ENCODE measurements around the gene SOD2. TPM values are rescaled to one million over a fixed set of nuclear protein-coding genes. Genes with fewer than 3 reads are reported as not detected.
A peak's percentile ranks its signal among the peaks of the same experiment; 100 is the strongest.
"Not testable (repeated sequence)": the region's sequence is repeated elsewhere in the genome, so short reads cannot be mapped to it uniquely, and the experiment has no call there.

The SOD2 gene
- total RNA-seq, 2 donors from 2014 or later: 138 to 1,181 TPM

GRCh38 chr6:159716247-159717096, 23.4 kb upstream of the SOD2 start:
- Histone ChIP-seq H3K27ac (peak overlapping the region; percentile 40 to 61), H3K27me3 (replicated peaks; ENCODE audit: insufficient read depth) (no peaks in the 10 kb centered on the region), H3K4me1 (ENCODE audit: control insufficient read depth in 1 of 2, low read depth in 2 of 2) (peaks cover 14 to 38% of the 10 kb centered on the region in 2 donors), H3K36me3 (no peaks in the 10 kb centered on the region), H3K9me3 (no peaks in the 10 kb centered on the region), H3K4me3 (peak overlapping the region; percentile 5)
- TF ChIP-seq, protein P1, sequence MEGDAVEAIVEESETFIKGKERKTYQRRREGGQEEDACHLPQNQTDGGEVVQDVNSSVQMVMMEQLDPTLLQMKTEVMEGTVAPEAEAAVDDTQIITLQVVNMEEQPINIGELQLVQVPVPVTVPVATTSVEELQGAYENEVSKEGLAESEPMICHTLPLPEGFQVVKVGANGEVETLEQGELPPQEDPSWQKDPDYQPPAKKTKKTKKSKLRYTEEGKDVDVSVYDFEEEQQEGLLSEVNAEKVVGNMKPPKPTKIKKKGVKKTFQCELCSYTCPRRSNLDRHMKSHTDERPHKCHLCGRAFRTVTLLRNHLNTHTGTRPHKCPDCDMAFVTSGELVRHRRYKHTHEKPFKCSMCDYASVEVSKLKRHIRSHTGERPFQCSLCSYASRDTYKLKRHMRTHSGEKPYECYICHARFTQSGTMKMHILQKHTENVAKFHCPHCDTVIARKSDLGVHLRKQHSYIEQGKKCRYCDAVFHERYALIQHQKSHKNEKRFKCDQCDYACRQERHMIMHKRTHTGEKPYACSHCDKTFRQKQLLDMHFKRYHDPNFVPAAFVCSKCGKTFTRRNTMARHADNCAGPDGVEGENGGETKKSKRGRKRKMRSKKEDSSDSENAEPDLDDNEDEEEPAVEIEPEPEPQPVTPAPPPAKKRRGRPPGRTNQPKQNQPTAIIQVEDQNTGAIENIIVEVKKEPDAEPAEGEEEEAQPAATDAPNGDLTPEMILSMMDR (IDR thresholded peaks at IDR 0.05): no peak
- ATAC-seq (ENCODE audit: insufficient number of reproducible peaks, low FRiP score, low read depth) (peak; percentile 99), DNase-seq (ENCODE audit: low spot score) (peak; percentile 43)

- H3K36me3 ChIP-seq: no peaks in the 10 kb centered on the region
- H3K27me3 ChIP-seq (replicated peaks; ENCODE audit: insufficient read depth): no peaks in the 10 kb centered on the region
- TF ChIP-seq, protein P1 (IDR thresholded peaks at IDR 0.05): no peak
- H3K4me1 ChIP-seq (ENCODE audit: control insufficient read depth in 1 of 2, low read depth in 2 of 2): peaks cover 14 to 38% of the 10 kb centered on the region in 2 donors
- no peak for DNase-seq (ENCODE audit: low spot score)
- H3K27ac ChIP-seq: peak overlapping the region; percentile 40 to 61
- no peak overlapping the region for H3K4me3 ChIP-seq
- no peak for ATAC-seq (ENCODE audit: insufficient number of reproducible peaks, low FRiP score, low read depth)
- no peaks in the 10 kb centered on the region for H3K9me3 ChIP-seq
These were observed 22.6 kb upstream of the SOD2 start for GRCh38 chr6:159715605-159716004.

DNA sequence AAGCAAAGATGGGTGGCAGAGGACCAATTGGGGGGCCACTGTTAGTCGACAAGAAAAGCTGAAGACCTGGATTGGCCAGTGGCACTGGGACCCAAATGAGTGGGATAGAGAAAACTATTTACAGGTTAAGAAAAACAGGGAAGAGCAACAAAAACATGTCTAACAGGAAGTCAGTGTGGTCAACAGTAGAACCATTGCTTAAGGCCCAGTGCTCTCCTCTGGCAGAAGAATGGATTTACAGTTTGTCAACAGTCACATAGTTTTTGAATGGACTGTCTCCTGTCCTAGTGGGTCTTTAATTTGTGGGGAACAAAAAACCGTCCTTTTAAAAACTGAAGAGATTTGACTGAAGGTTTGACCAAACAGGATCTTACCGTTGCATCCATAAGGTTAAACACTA, 22.1 kb upstream of the SOD2 start:
- DNase-seq (ENCODE audit: low spot score) (no peak), ATAC-seq (ENCODE audit: insufficient number of reproducible peaks, low FRiP score, low read depth) (no peak)
- no peaks in the 10 kb centered on the region for H3K9me3 ChIP-seq
- TF ChIP-seq, protein P1 (IDR thresholded peaks at IDR 0.05): no peak
- H3K4me3 ChIP-seq: no peak overlapping the region
- H3K36me3 ChIP-seq: no peaks in the 10 kb centered on the region
- no peaks in the 10 kb centered on the region for H3K27me3 ChIP-seq (replicated peaks; ENCODE audit: insufficient read depth)
- no peak overlapping the region for H3K27ac ChIP-seq
- H3K4me1 ChIP-seq (ENCODE audit: control insufficient read depth in 1 of 2, low read depth in 2 of 2): peaks cover 14 to 38% of the 10 kb centered on the region in 2 donors

DNA sequence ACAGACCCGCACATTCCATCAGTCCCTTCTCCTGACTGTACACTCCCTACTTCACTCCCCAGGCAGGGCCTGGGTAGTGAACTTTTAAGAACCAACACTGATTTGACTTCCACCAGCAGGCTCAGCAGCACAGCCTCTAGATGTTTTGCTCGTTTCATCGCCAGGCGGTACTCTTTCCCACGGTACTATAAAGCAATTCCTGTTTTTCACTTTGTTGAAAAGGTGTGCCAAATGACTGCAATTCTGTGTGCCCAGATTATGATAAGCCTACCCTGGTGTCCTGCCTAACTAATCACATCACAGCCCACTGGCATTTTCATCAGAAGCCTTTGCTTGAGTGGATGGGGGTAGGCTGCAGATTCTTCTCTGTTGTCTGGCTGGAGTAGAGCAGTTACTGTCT, 21.4 kb upstream of the SOD2 start:
- no peaks in the 10 kb centered on the region for H3K36me3 ChIP-seq
- no peak overlapping the region for H3K27ac ChIP-seq
- peaks cover 14 to 38% of the 10 kb centered on the region in 2 donors for H3K4me1 ChIP-seq (ENCODE audit: control insufficient read depth in 1 of 2, low read depth in 2 of 2)
- DNase-seq (ENCODE audit: low spot score) (no peak), ATAC-seq (ENCODE audit: insufficient number of reproducible peaks, low FRiP score, low read depth) (no peak)
- TF ChIP-seq, protein P1 (IDR thresholded peaks at IDR 0.05): no peak
- H3K4me3 ChIP-seq: no peak overlapping the region
- no peaks in the 10 kb centered on the region for H3K27me3 ChIP-seq (replicated peaks; ENCODE audit: insufficient read depth)
- H3K9me3 ChIP-seq: no peaks in the 10 kb centered on the region

DNA sequence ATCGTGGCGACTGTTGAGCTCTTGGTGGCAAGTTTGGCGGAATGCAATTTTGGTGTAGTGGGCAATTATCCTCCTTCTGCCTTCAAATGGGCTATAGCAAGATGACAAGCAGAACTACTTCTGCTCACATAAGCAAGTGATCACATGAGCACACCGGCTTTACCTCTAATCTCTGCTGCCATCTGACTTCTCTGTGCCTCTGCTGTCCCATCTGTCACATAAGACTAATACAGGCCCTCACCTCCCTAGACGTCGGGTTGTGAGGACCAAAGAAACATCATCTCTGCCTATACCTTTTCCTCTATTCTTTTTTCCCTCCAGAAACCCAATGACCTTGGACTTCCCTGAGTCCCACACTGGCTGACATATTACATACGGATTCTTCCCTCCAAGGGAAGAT, 20.9 kb upstream of the SOD2 start:
- H3K9me3 ChIP-seq: no peaks in the 10 kb centered on the region
- no peaks in the 10 kb centered on the region for H3K27me3 ChIP-seq (replicated peaks; ENCODE audit: insufficient read depth)

DNA sequence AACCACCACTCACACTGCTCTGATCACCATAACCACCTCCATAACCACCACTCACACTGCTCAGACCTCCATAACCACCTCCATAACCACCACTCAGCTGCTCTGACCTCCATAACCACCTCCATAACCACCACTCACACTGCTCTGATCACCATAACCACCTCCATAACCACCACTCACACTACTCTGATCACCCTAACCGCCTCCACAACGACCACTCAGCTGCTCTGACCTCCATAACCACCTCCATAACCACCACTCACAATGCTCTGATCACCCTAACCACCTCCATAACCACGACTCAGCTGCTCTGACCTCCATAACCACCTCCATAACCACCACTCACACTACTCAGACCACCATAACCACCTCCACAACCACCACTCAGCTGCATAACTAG, 19.3 kb upstream of the SOD2 start:
- not testable (repeated sequence) for ATAC-seq (ENCODE audit: insufficient number of reproducible peaks, low FRiP score, low read depth)

More for the DNA sequence above, 20.9 kb upstream of the SOD2 start:
- no peaks in the 10 kb centered on the region for H3K36me3 ChIP-seq
- no peak overlapping the region for H3K4me3 ChIP-seq
- no peak for DNase-seq (ENCODE audit: low spot score)
- H3K27ac ChIP-seq: no peak overlapping the region
- ATAC-seq (ENCODE audit: insufficient number of reproducible peaks, low FRiP score, low read depth): no peak
- TF ChIP-seq, protein P1 (IDR thresholded peaks at IDR 0.05): no peak
- H3K4me1 ChIP-seq (ENCODE audit: control insufficient read depth in 1 of 2, low read depth in 2 of 2): peaks cover 14 to 38% of the 10 kb centered on the region in 2 donors

GRCh38 chr6:159710603-159711002, 17.6 kb upstream of the SOD2 start:
- DNase-seq (ENCODE audit: low spot score); H3K4me3 ChIP-seq; H3K27me3 ChIP-seq (replicated peaks; ENCODE audit: insufficient read depth); H3K27ac ChIP-seq; H3K36me3 ChIP-seq; H3K9me3 ChIP-seq; ATAC-seq (ENCODE audit: insufficient number of reproducible peaks, low FRiP score, low read depth): not testable (repeated sequence)
- peaks cover 2 to 14% of the 10 kb centered on the region in 2 donors for H3K4me1 ChIP-seq (ENCODE audit: control insufficient read depth in 1 of 2, low read depth in 2 of 2)

More for the DNA sequence above, 19.3 kb upstream of the SOD2 start:
- H3K4me3 ChIP-seq; DNase-seq (ENCODE audit: low spot score); H3K9me3 ChIP-seq; H3K27ac ChIP-seq; H3K36me3 ChIP-seq; H3K27me3 ChIP-seq (replicated peaks; ENCODE audit: insufficient read depth): not testable (repeated sequence)
- H3K4me1 ChIP-seq (ENCODE audit: control insufficient read depth in 1 of 2, low read depth in 2 of 2): peaks cover 10 to 32% of the 10 kb centered on the region in 2 donors

All from thoracic aorta (tissue), 2 donors.